Renal pelvis (tissue), 4 donors: Measurements from ENCODE around the gene GPR85. TPM values are rescaled to one million over a fixed set of nuclear protein-coding genes. Genes with fewer than 3 reads are reported as not detected.
"Not testable (repeated sequence)": the region's sequence is repeated elsewhere in the genome, so short reads cannot be mapped to it uniquely, and the experiment has no call there.

Experiments
- DNase-seq: peaks from one replicate; pipeline ENCODE4 v3.0.0-alpha.2; 2013
- polyA plus RNA-seq, 3 donors: library from polyadenylated mRNA; unstranded; fragments of 120-200 nt; gene quantifications; one replicate each; pipeline ENCODE4 v1.2.1, GENCODE V29; 2013; ENCODE audit not compliant: insufficient read length in 3 of 3

Gene GPR85
- polyA plus RNA-seq, 3 donors: 0.52 to 0.81 (median 0.81) TPM

- no peak for DNase-seq
These were observed 741 bp downstream of the GPR85 start for GRCh38 chr7:113085781-113086390.

- no peak for DNase-seq
These were observed 2.0 kb downstream of the GPR85 start for GRCh38 chr7:113084496-113085172.

GRCh38 chr7:113083816-113084495 lies 2.7 kb downstream of the GPR85 start:
- no peak for DNase-seq

GRCh38 chr7:113083132-113083815 lies 3.4 kb downstream of the GPR85 start:
- no peak for DNase-seq

- no peak for DNase-seq
These were observed 8.3 kb downstream of the GPR85 start for GRCh38 chr7:113078331-113078730.

- DNase-seq: no peak
These were observed 9.9 kb downstream of the GPR85 start for GRCh38 chr7:113076703-113077102.

- no peak for DNase-seq
These were observed 15.2 kb downstream of the GPR85 start for GRCh38 chr7:113071465-113071864.

- no peak for DNase-seq
These were observed 24.1 kb downstream of the GPR85 start for GRCh38 chr7:113062499-113062898.

GRCh38 chr7:113060100-113060499 lies 26.5 kb downstream of the GPR85 start:
- DNase-seq: no peak

- DNase-seq: no peak
These were observed 31.7 kb downstream of the GPR85 start for GRCh38 chr7:113054938-113055337.

- DNase-seq: not testable (repeated sequence)
These were observed 32.4 kb downstream of the GPR85 start for GRCh38 chr7:113054272-113054671.

GRCh38 chr7:113049221-113049620 lies 37.4 kb downstream of the GPR85 start:
- not testable (repeated sequence) for DNase-seq

- DNase-seq: no peak
These were observed 40.2 kb downstream of the GPR85 start for GRCh38 chr7:113046453-113046852.

GRCh38 chr7:113045379-113045778 lies 41.2 kb downstream of the GPR85 start:
- DNase-seq: no peak

GRCh38 chr7:113044394-113044793 lies 42.2 kb downstream of the GPR85 start:
- DNase-seq: no peak

GRCh38 chr7:113040849-113041248 lies 45.8 kb downstream of the GPR85 start:
- no peak for DNase-seq

GRCh38 chr7:113033959-113034358 lies 52.7 kb downstream of the GPR85 start:
- no peak for DNase-seq

Other genes starting within 250 kb of the GPR85 start
- 10 to 100 TPM; 74.2 to 84.9 (median 82.3) TPM for gene SMIM30, start 31.7 kb upstream of the GPR85 start, polyA plus RNA-seq